ENCODE measurements around the gene GBA2. TPM values are rescaled to one million over a fixed set of nuclear protein-coding genes. Genes with fewer than 3 reads are reported as not detected.

GBA2 gene
- polyA plus RNA-seq, 3 donors = 18.1 to 130 (median 26.4) TPM

- no peak overlapping the region for H3K27ac ChIP-seq (ENCODE audit: low read depth in 1 of 2, low read length in 2 of 2)
- H3K36me3 ChIP-seq (replicated peaks in 1 of 2; ENCODE audit: control insufficient read depth in 1 of 2, insufficient read depth in 2 of 2, low read length in 2 of 2) = peaks cover 66 to 69% of the 10 kb centered on the region in 2 donors
- Mint-ChIP-seq H3K4me3 (no peak overlapping the region), H3K27me3 (ENCODE audit: low read depth in 3 of 3) (peaks cover 0 to 2% (median 0%) of the 10 kb centered on the region in 3 donors), H3K36me3 (no peaks in the 10 kb centered on the region), H3K27ac (peak overlapping the region in 3 of 7 donors; percentile 25 to 76 (median 48)), H3K4me1 (no peaks in the 10 kb centered on the region), H3K9me3 (no peaks in the 10 kb centered on the region)
- H3K9ac ChIP-seq (ENCODE audit: insufficient read depth, low read length, poor library complexity, severe bottlenecking) = no peak overlapping the region
- H3K9me3 ChIP-seq (replicated peaks in 1 of 2; ENCODE audit: control insufficient read depth in 1 of 2, insufficient read depth in 1 of 2, low read length in 2 of 2) = no peaks in the 10 kb centered on the region
- no peak overlapping the region for H3K4me3 ChIP-seq (replicated peaks in 1 of 3; ENCODE audit: low read depth in 2 of 3, low read length in 3 of 3)
- H3K4me2 ChIP-seq (replicated peaks; ENCODE audit: extremely low read depth, low read length, poor library complexity, severe bottlenecking) = no peak overlapping the region
- H3K4me1 ChIP-seq (ENCODE audit: control insufficient read depth in 1 of 2, insufficient read depth in 2 of 2, low read length in 2 of 2) = no peaks in the 10 kb centered on the region
- TF ChIP-seq, protein P1, sequence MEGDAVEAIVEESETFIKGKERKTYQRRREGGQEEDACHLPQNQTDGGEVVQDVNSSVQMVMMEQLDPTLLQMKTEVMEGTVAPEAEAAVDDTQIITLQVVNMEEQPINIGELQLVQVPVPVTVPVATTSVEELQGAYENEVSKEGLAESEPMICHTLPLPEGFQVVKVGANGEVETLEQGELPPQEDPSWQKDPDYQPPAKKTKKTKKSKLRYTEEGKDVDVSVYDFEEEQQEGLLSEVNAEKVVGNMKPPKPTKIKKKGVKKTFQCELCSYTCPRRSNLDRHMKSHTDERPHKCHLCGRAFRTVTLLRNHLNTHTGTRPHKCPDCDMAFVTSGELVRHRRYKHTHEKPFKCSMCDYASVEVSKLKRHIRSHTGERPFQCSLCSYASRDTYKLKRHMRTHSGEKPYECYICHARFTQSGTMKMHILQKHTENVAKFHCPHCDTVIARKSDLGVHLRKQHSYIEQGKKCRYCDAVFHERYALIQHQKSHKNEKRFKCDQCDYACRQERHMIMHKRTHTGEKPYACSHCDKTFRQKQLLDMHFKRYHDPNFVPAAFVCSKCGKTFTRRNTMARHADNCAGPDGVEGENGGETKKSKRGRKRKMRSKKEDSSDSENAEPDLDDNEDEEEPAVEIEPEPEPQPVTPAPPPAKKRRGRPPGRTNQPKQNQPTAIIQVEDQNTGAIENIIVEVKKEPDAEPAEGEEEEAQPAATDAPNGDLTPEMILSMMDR (IDR thresholded peaks at IDR 0.05) = no peak
- H4K20me1 ChIP-seq (ENCODE audit: insufficient read depth, low read length) = peaks cover 70% of the 10 kb centered on the region
- no peaks in the 10 kb centered on the region for H3K79me2 ChIP-seq (ENCODE audit: insufficient read depth, low read length)
- no peaks in the 10 kb centered on the region for H3K27me3 ChIP-seq (ENCODE audit: control insufficient read depth in 2 of 2, insufficient read depth in 2 of 2, low read length in 2 of 2)
- H2AFZ ChIP-seq (ENCODE audit: insufficient read depth, low read depth, low read length, poor library complexity, severe bottlenecking) = no peak overlapping the region
- WGBS (ENCODE audit: insufficient coverage) = 93% methylated on average over 13 of the region's 14 CpGs
- DNase-seq = no peak
- intact Hi-C loops (cut with micrococcal nuclease) = loop anchor here (2.0 to 10.0 kb wide), 3 partner anchors 40 to 93 kb away; partner anchors contain the start of genes CCDC107 (in 1 of the 2), RMRP (in 1 of the 2) and TESK1 (in 1 of the 2)
Measured at GRCh38 chr9:35697486-35697885, 51.5 kb downstream of the GBA2 start.

DNA sequence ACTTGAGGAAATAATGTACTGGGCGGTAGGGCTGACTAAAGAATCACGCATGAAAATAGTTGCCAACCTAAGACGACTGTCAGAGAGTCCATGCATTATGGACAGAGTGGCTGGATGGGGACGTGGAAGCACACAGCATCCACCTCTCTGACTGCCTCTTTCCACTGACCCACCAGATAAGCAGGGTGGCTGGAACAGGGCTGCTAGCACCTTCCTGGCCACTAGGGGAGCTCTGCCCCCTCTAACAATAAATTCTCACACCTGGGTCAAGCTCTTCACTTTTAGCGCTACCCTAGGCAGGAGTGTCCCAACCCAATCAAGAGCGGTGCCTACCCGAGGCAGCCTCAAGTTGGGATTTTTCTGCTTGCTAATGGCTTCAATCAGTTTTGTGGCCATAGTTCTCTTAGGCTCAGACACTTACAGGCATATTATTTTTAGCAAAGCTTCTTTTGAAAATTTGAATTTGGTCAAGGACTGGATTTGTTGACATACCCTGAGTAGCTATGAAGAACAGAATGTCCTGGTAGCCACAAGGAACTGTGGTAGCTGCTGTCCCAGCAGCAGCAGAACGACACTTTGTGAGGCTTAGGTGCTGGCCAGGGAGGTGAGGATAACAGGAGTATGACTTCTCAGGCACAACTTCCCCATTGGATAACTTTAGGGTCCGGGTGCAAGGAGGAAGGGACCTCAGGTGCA lies 52.4 kb downstream of the GBA2 start:
- H3K4me2 ChIP-seq (replicated peaks; ENCODE audit: extremely low read depth, low read length, poor library complexity, severe bottlenecking) = no peak overlapping the region
- intact Hi-C loops (cut with micrococcal nuclease) = loop anchor here (2.0 to 10.0 kb wide), 3 partner anchors 39 to 92 kb away; partner anchors contain the start of genes CCDC107 (in 1 of the 2), RMRP (in 1 of the 2) and TESK1 (in 1 of the 2)
- H3K79me2 ChIP-seq (ENCODE audit: insufficient read depth, low read length) = no peaks in the 10 kb centered on the region
- TF ChIP-seq, protein P1 (IDR thresholded peaks at IDR 0.05) = peak; percentile 93
- no peaks in the 10 kb centered on the region for H3K9me3 ChIP-seq (replicated peaks in 1 of 2; ENCODE audit: control insufficient read depth in 1 of 2, insufficient read depth in 1 of 2, low read length in 2 of 2)
- H3K27ac ChIP-seq (ENCODE audit: low read depth in 1 of 2, low read length in 2 of 2) = no peak overlapping the region
- no peaks in the 10 kb centered on the region for H3K27me3 ChIP-seq (ENCODE audit: control insufficient read depth in 2 of 2, insufficient read depth in 2 of 2, low read length in 2 of 2)
- DNase-seq = peak; percentile 33 to 60 (median 57)
- Mint-ChIP-seq H3K27me3 (ENCODE audit: low read depth in 3 of 3) (peaks cover 0 to 3% (median 0%) of the 10 kb centered on the region in 3 donors), H3K4me1 (no peaks in the 10 kb centered on the region), H3K36me3 (no peaks in the 10 kb centered on the region), H3K9me3 (no peaks in the 10 kb centered on the region), H3K4me3 (no peak overlapping the region), H3K27ac (peak overlapping the region in 4 of 7 donors; percentile 22 to 87 (median 63))
- peaks cover 0 to under 1% of the 10 kb centered on the region in 2 donors for H3K4me1 ChIP-seq (ENCODE audit: control insufficient read depth in 1 of 2, insufficient read depth in 2 of 2, low read length in 2 of 2)
- H3K9ac ChIP-seq (ENCODE audit: insufficient read depth, low read length, poor library complexity, severe bottlenecking) = no peak overlapping the region
- H4K20me1 ChIP-seq (ENCODE audit: insufficient read depth, low read length) = peaks cover 62% of the 10 kb centered on the region
- H3K4me3 ChIP-seq (replicated peaks in 1 of 3; ENCODE audit: low read depth in 2 of 3, low read length in 3 of 3) = no peak overlapping the region
- 44% methylated on average over 4 of the region's 9 CpGs for WGBS (ENCODE audit: insufficient coverage)
- peaks cover 59 to 61% of the 10 kb centered on the region in 2 donors for H3K36me3 ChIP-seq (replicated peaks in 1 of 2; ENCODE audit: control insufficient read depth in 1 of 2, insufficient read depth in 2 of 2, low read length in 2 of 2)
- H2AFZ ChIP-seq (ENCODE audit: insufficient read depth, low read depth, low read length, poor library complexity, severe bottlenecking) = no peak overlapping the region

All from CD14-positive monocyte (primary cell).